GM23248 (cell line): Measurements from ENCODE around the gene NR3C2.
"Not testable (repeated sequence)": the region's sequence is repeated elsewhere in the genome, so short reads cannot be mapped to it uniquely, and the experiment has no call there.

Experiments
- EZH2 ChIP-seq: fragments of 200-600 bp; sonication (generic); IDR thresholded peaks from 2 replicates; pipeline ENCODE4 v1.6.1; 2018; ENCODE audit warnings: antibody characterized with exemption, mild to moderate bottlenecking; ENCODE audit not compliant: insufficient read depth, poor library complexity, severe bottlenecking
- EZH2phosphoT487 ChIP-seq: fragments of 200-600 bp; sonication (generic); IDR thresholded peaks from 2 replicates; pipeline ENCODE4 v1.6.1; 2018; ENCODE audit warnings: antibody characterized with exemption, moderate library complexity, mild to moderate bottlenecking, low read depth; ENCODE audit not compliant: insufficient read depth

DNA sequence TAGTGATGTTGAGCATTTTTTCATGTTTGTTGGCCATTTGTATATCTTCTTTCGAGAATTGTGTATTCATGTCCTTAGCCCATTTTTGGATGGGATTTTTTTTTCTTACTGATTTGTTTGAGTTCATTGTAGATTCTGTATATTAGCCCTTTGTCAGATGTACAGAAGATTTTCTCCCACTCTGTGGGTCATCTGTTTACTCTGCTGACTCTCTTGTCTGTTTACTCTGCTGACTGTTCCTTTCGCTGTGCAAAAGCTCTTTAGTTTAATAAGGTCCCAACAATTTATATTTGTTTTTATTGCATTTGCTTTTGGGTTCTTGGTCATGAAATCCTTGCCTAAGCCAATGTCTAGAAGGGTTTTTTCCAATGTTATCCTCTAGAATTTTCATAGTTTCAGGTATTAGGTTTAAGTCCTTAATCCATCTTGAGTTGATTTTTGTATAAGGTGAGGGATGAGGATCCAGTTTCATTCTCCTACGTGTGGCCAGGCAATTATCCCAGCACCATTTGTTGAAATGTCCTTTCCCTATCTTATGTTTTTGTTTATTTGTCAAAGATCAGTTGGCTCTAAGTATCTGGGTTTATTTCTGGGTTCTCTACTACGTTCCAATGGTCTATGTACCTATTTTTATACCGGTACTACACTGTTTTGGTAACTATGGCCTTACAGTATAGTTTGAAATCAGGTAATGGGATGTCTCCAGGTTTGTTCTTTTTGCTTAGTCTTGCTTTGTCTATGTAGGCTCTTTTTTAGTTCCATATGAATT lies 254.6 kb downstream of the NR3C2 start:
- not testable (repeated sequence) for TF ChIP-seq EZH2, EZH2phosphoT487
